ENCODE measurements around the gene WWOX. TPM values are rescaled to one million over a fixed set of nuclear protein-coding genes. Genes with fewer than 3 reads are reported as not detected.

Gene WWOX
- total RNA-seq, 3 donors from 2014 or later (not counting 1 experiment from before 2014, with no cell fraction given), result 21.0 to 29.8 (median 27.0) TPM

GRCh38 chr16:78750611-78751010 is 651.2 kb downstream of the WWOX start:
- peaks cover 16% of the 10 kb centered on the region for H3K4me1 ChIP-seq (ENCODE audit: control insufficient read depth, insufficient read depth, low read length)

GRCh38 chr16:78751601-78752000 is 652.1 kb downstream of the WWOX start:
- H3K4me3 Mint-ChIP-seq, result no peak overlapping the region
- H3K4me1 Mint-ChIP-seq, result peaks cover 35 to 37% of the 10 kb centered on the region in 2 donors
- H3K9me3 Mint-ChIP-seq, result no peaks in the 10 kb centered on the region
- peaks cover 17 to 20% of the 10 kb centered on the region in 2 donors for H3K27me3 Mint-ChIP-seq (ENCODE audit: low read depth in 2 of 2)
- H3K36me3 Mint-ChIP-seq, result peaks cover 7% of the 10 kb centered on the region
- peaks cover 2% of the 10 kb centered on the region for H3K27me3 ChIP-seq (ENCODE audit: control insufficient read depth, insufficient read depth, low read length)
- H3K4me1 ChIP-seq (ENCODE audit: control insufficient read depth, insufficient read depth, low read length), result peaks cover 16% of the 10 kb centered on the region
- intact Hi-C loops (cut with micrococcal nuclease), result no loop called here
- H3K27ac Mint-ChIP-seq, result no peak overlapping the region
- H3K36me3 ChIP-seq (ENCODE audit: control insufficient read depth, insufficient read depth, low read length), result no peaks in the 10 kb centered on the region
- no peak for TF ChIP-seq CTCF (IDR thresholded peaks at IDR 0.05)
- 90% methylated on average over 3 of the region's 3 CpGs for WGBS (ENCODE audit: insufficient coverage)
- no peak for ATAC-seq
- no peaks in the 10 kb centered on the region for H3K9me3 ChIP-seq (ENCODE audit: control insufficient read depth, insufficient read depth, low read length)
- no peak for DNase-seq
- peak overlapping the region; percentile 15 for H3K27ac ChIP-seq (ENCODE audit: low read length)
- H3K4me3 ChIP-seq (ENCODE audit: low read length), result no peak overlapping the region

More at GRCh38 chr16:78750611-78751010, 651.2 kb downstream of the WWOX start:
- Histone ChIP-seq H3K9me3 (ENCODE audit: control insufficient read depth, insufficient read depth, low read length) (no peaks in the 10 kb centered on the region), H3K27me3 (ENCODE audit: control insufficient read depth, insufficient read depth, low read length) (peaks cover 2% of the 10 kb centered on the region), H3K4me3 (ENCODE audit: low read length) (peak overlapping the region; percentile 29), H3K36me3 (ENCODE audit: control insufficient read depth, insufficient read depth, low read length) (no peaks in the 10 kb centered on the region), H3K27ac (ENCODE audit: low read length) (peak overlapping the region; percentile 44)
- DNase-seq (no peak), ATAC-seq (no peak)
- peak overlapping the region; percentile 59 for H3K4me3 Mint-ChIP-seq
- WGBS (ENCODE audit: insufficient coverage), result 99% methylated on average over 5 of the region's 8 CpGs
- intact Hi-C loops (cut with micrococcal nuclease), result no loop called here
- peaks cover 35 to 37% of the 10 kb centered on the region in 2 donors for H3K4me1 Mint-ChIP-seq
- peaks cover under 1% of the 10 kb centered on the region for H3K36me3 Mint-ChIP-seq
- peaks cover 8 to 11% of the 10 kb centered on the region in 2 donors for H3K27me3 Mint-ChIP-seq (ENCODE audit: low read depth in 2 of 2)
- no peaks in the 10 kb centered on the region for H3K9me3 Mint-ChIP-seq
- no peak for TF ChIP-seq CTCF (IDR thresholded peaks at IDR 0.05)
- peak overlapping the region in 1 of 2 donors; percentile 29 for H3K27ac Mint-ChIP-seq

GRCh38 chr16:78754713-78755112 is 655.3 kb downstream of the WWOX start:
- Mint-ChIP-seq H3K4me1 (peaks cover 14 to 19% of the 10 kb centered on the region in 2 donors), H3K27ac (no peak overlapping the region), H3K4me3 (no peak overlapping the region), H3K9me3 (no peaks in the 10 kb centered on the region), H3K27me3 (ENCODE audit: low read depth in 2 of 2) (peaks cover 35 to 48% of the 10 kb centered on the region in 2 donors), H3K36me3 (peaks cover 7% of the 10 kb centered on the region)
- H3K4me1 ChIP-seq (ENCODE audit: control insufficient read depth, insufficient read depth, low read length), result peaks cover 9% of the 10 kb centered on the region
- H3K27me3 ChIP-seq (ENCODE audit: control insufficient read depth, insufficient read depth, low read length), result peaks cover 9% of the 10 kb centered on the region
- ATAC-seq (no peak), DNase-seq (no peak)
- TF ChIP-seq CTCF (IDR thresholded peaks at IDR 0.05), result no peak
- peaks cover 2% of the 10 kb centered on the region for H3K9me3 ChIP-seq (ENCODE audit: control insufficient read depth, insufficient read depth, low read length)
- H3K4me3 ChIP-seq (ENCODE audit: low read length), result no peak overlapping the region
- no peaks in the 10 kb centered on the region for H3K36me3 ChIP-seq (ENCODE audit: control insufficient read depth, insufficient read depth, low read length)
- H3K27ac ChIP-seq (ENCODE audit: low read length), result no peak overlapping the region
- 99% methylated on average over 5 of the region's 5 CpGs for WGBS (ENCODE audit: insufficient coverage)
- intact Hi-C loops (cut with micrococcal nuclease), result no loop called here

All from natural killer cell (primary cell).